HG03064 (cell line): ENCODE data around the gene PLAC1.

ENCODE experiments used
- ATAC-seq: cut with Tn5 transposase; IDR thresholded peaks from one replicate; pipeline ENCODE4 v1.9.1; 2021; ENCODE audit warnings: low read depth; ENCODE audit not compliant: unreplicated experiment

Gene PLAC1

GRCh38 chrX:134671294-134671693 lies 13.0 kb upstream of the PLAC1 start:
- no peak for ATAC-seq

GRCh38 chrX:134670134-134670924 lies 12.1 kb upstream of the PLAC1 start:
- ATAC-seq, result no peak

GRCh38 chrX:134669378-134670098 lies 11.3 kb upstream of the PLAC1 start:
- ATAC-seq, result no peak

- ATAC-seq, result no peak
These were observed 5.9 kb upstream of the PLAC1 start for GRCh38 chrX:134664202-134664601.

- no peak for ATAC-seq
These were observed 3.0 kb upstream of the PLAC1 start for GRCh38 chrX:134661295-134661694.

GRCh38 chrX:134660627-134661026 lies 2.4 kb upstream of the PLAC1 start:
- no peak for ATAC-seq

- no peak for ATAC-seq
These were observed 1.5 kb upstream of the PLAC1 start for GRCh38 chrX:134659761-134660160.

GRCh38 chrX:134658760-134659023 lies 421 bp upstream of the PLAC1 start:
- ATAC-seq, result no peak

- no peak for ATAC-seq
These were observed 3.8 kb downstream of the PLAC1 start for GRCh38 chrX:134654398-134655012.

- ATAC-seq, result no peak
These were observed 4.4 kb downstream of the PLAC1 start for GRCh38 chrX:134653835-134654234.

GRCh38 chrX:134650701-134651100 lies 7.6 kb downstream of the PLAC1 start:
- ATAC-seq, result no peak

GRCh38 chrX:134649770-134650169 lies 8.5 kb downstream of the PLAC1 start:
- ATAC-seq, result no peak

- ATAC-seq, result no peak
These were observed 10.8 kb downstream of the PLAC1 start for GRCh38 chrX:134647477-134647877.

GRCh38 chrX:134646691-134647090 lies 11.6 kb downstream of the PLAC1 start:
- no peak for ATAC-seq

- no peak for ATAC-seq
These were observed 12.2 kb downstream of the PLAC1 start for GRCh38 chrX:134645936-134646543.

- ATAC-seq, result no peak
These were observed 15.9 kb downstream of the PLAC1 start for GRCh38 chrX:134642386-134642785.

GRCh38 chrX:134641346-134641745 lies 16.9 kb downstream of the PLAC1 start:
- ATAC-seq, result no peak

GRCh38 chrX:134640914-134641313 lies 17.4 kb downstream of the PLAC1 start:
- ATAC-seq, result no peak

GRCh38 chrX:134636851-134637250 lies 21.4 kb downstream of the PLAC1 start:
- no peak for ATAC-seq

GRCh38 chrX:134634691-134635090 lies 23.6 kb downstream of the PLAC1 start:
- no peak for ATAC-seq

GRCh38 chrX:134633832-134634231 lies 24.4 kb downstream of the PLAC1 start:
- ATAC-seq, result no peak
